Measurements from ENCODE around the gene ATP1A2. TPM values are rescaled to one million over a fixed set of nuclear protein-coding genes. Genes with fewer than 3 reads are reported as not detected.

ATP1A2 gene
- total RNA-seq, 1 donor from 2014 or later = 93.6 TPM

DNA sequence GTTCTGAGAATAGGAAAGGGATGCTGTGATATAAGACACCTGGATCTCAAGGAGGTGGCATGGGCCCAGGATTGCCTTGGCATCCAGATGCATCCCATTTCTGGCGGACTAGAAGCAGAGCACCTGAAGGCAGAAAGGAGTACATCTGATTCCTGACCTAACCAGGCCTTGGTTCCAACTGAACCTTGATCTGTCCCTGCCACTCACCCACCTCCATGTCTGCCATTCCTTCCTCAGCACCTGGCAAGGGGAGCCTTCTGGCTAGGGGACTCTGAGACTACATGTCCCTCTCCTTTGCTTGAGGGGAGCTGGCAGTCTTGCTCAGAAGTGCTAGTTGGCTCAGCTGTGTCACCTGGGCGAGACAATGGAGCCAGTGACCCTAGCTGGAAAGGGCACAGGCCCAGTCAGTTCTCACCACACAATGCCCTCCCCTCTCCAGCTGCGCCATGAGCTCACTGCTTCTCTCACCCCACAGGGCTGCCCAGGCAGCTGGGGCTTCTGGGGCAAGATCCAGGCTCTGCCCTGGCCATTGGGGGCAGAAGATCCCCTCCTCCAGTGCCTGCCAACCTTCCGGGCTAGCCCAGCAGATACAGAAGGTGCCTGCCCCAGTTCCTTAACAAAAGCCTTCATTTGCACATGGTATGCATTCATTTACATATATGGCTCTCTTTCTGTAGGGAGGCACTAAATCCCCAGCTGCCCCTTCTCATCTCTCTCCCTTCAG is 20.0 kb upstream of the ATP1A2 start:
- Mint-ChIP-seq H3K9me3 (no peaks in the 10 kb centered on the region), H3K4me1 (peaks cover 41% of the 10 kb centered on the region), H3K36me3 (ENCODE audit: low read depth) (no peaks in the 10 kb centered on the region), H3K4me3 (peak overlapping the region; percentile 88), H3K27me3 (ENCODE audit: low read depth) (no peaks in the 10 kb centered on the region), H3K27ac (ENCODE audit: unreplicated experiment) (peak overlapping the region; percentile 57)
- TF ChIP-seq, protein P1, sequence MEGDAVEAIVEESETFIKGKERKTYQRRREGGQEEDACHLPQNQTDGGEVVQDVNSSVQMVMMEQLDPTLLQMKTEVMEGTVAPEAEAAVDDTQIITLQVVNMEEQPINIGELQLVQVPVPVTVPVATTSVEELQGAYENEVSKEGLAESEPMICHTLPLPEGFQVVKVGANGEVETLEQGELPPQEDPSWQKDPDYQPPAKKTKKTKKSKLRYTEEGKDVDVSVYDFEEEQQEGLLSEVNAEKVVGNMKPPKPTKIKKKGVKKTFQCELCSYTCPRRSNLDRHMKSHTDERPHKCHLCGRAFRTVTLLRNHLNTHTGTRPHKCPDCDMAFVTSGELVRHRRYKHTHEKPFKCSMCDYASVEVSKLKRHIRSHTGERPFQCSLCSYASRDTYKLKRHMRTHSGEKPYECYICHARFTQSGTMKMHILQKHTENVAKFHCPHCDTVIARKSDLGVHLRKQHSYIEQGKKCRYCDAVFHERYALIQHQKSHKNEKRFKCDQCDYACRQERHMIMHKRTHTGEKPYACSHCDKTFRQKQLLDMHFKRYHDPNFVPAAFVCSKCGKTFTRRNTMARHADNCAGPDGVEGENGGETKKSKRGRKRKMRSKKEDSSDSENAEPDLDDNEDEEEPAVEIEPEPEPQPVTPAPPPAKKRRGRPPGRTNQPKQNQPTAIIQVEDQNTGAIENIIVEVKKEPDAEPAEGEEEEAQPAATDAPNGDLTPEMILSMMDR (conservative IDR thresholded peaks at IDR 0.05) = no peak
- no peak for DNase-seq (ENCODE audit: low read depth, low spot score)

DNA sequence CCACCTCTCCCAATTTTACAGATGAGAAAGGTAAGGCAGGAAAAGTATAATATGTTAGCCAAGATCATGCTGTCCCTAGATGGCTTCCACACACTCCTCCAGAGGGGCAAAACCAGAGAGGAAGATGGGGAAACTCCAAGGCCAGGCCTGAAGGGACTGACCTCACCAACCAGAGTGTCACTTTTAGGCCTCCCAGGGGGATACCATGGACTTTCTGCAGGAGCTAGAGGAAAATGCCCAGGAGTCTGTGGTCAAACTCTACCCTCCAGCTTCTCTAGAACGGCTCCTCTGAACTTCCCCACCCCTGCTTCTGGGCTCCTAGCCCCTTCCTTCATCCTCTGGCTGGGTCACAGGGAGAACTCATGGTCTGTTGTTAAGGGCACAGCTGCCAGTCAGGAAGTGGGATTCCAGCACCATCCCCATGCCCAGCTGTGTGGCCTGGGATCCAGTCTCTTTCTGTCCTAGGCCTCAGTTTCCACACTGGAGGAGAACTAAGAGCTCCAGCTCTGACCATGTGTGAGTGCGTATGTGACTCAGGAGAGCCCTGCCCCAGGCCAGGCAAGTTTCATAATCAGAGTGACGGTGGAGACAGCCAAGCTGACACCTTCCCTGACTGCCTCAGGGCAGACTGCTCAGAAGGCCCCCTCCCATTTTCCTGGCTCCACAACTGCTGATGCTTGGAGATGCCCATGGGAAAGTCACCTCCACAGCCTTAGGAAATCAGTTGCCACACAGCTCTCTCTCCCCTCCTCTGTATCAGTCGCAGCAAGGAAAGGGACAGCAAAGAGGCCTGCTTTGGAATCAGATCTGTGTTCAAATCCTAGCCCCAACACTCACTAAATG is 19.1 kb upstream of the ATP1A2 start:
- H3K9me3 Mint-ChIP-seq = no peaks in the 10 kb centered on the region
- no peak for DNase-seq (ENCODE audit: low read depth, low spot score)
- H3K27me3 Mint-ChIP-seq (ENCODE audit: low read depth) = no peaks in the 10 kb centered on the region
- H3K4me1 Mint-ChIP-seq = peaks cover 43% of the 10 kb centered on the region
- H3K4me3 Mint-ChIP-seq = peak overlapping the region; percentile 88
- peak overlapping the region; percentile 67 for H3K27ac Mint-ChIP-seq (ENCODE audit: unreplicated experiment)
- no peaks in the 10 kb centered on the region for H3K36me3 Mint-ChIP-seq (ENCODE audit: low read depth)
- TF ChIP-seq, protein P1 (conservative IDR thresholded peaks at IDR 0.05) = no peak

DNA sequence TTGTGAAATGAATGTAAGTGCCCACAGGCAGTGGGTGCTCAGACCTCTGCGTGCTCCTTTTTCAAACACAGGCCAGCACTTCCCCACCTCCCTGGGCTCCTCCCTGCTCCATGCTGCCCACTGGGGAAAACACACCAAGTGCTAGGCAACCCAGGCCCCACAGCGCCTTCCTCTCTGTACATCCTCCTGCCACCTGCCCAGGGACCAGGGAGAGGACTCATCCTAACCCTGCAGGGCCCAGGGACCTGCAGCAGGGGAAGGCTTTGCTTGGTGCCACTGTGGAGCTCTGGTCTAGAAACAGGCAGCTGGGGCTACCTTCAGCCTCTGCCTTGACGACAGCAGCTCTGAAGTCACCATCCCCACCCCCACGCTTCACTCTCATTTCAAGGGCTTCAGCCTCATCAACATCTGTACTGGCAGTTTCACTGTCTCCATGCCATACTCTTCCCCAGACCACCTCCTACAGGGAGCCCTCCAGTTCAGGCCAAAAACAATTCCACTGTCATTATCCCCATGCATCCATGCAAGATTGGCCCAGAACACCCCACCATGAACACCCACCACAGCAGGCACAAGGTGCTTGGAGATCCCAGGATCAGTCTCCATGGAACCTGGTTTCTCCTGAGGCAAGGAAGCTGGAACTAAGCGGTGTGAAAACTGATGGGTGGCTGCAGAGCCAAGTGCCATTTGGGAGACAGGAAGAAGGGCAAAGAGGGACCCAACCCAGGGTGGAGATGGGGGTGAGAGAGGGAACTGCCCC is 18.2 kb upstream of the ATP1A2 start:
- Mint-ChIP-seq H3K27ac (ENCODE audit: unreplicated experiment) (no peak overlapping the region), H3K9me3 (no peaks in the 10 kb centered on the region), H3K4me1 (peaks cover 51% of the 10 kb centered on the region), H3K27me3 (ENCODE audit: low read depth) (no peaks in the 10 kb centered on the region), H3K4me3 (peak overlapping the region; percentile 88), H3K36me3 (ENCODE audit: low read depth) (no peaks in the 10 kb centered on the region)
- TF ChIP-seq, protein P1 (conservative IDR thresholded peaks at IDR 0.05) = no peak
- no peak for DNase-seq (ENCODE audit: low read depth, low spot score)

DNA sequence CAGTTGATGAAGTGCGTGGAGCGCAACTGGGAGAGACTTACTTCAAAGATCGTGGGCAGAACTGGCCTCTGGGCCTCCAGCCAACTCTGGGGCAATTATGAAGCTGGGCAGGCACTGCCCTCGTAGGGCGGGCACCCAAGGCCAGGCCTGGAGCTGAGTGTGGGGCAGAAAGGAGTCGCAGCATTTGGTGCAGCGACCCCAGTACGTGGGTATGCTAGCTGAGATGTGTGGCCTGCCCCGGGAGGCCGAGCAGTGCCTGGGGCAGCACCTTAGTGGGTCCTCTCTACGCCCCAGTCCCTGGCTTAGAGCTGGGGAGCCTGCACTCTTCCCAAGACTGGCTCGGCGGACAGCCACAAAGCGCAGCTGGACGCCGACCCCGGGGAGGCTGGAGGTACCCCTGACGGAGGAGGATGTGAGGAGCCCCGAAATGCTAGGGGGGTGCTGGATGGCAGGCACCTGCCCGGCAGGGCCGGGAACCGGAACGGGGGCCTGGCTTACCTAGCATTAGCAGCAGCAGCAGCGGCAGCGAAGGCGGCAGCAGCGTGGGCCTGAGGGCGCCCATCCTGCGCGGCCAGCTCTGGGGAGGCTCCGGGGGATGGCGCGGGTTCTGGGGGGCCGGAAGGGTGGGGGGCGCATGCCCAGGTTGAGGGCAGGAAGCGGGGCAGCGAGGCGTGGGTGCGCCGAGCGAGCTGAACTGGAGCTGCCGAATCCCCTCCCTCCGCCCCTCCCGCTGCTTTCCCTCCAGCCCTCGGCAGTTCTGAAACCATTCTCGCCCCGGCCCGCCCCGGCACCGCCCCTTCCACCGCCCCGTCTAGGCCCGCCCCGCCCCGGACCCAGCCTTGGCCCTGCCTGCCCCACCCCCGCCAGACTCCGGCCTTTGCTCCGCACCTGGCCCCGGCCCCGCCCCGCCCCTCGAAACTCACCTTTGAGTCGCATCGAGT is 17.4 kb upstream of the ATP1A2 start, which contains the start of gene IGSF8:
Gene IGSF8, minus strand, starts transcription at position 709 of the 941 bp plus-strand sequence. Its CDS starts 147 bp downstream, at position 562.
- Mint-ChIP-seq H3K36me3 (ENCODE audit: low read depth) (no peaks in the 10 kb centered on the region), H3K9me3 (no peaks in the 10 kb centered on the region), H3K27ac (ENCODE audit: unreplicated experiment) (peak within 1 kb of the TSS; percentile 57), H3K27me3 (ENCODE audit: low read depth) (no peaks in the 10 kb centered on the region), H3K4me3 (peak within 1 kb of the TSS; percentile 88), H3K4me1 (peaks cover 60% of the 10 kb centered on the region)
- peak; percentile 81 for DNase-seq (ENCODE audit: low read depth, low spot score)
- TF ChIP-seq, protein P1 (conservative IDR thresholded peaks at IDR 0.05) = no peak
